PC-3 (cell line): ENCODE results near the gene XIRP1. TPM values are rescaled to one million over a fixed set of nuclear protein-coding genes. Genes with fewer than 3 reads are reported as not detected.

Source experiments
- ATAC-seq: fragments of 200-7000 bp; cut with Tn5 transposase; 2 replicates; pipeline ENCODE4 v1.9.1; 2020; ENCODE audit warnings: mild to moderate bottlenecking, moderate library complexity
- BruUV-seq: library from RNA; stranded (reverse); fragments of 400-500 nt; replicated peaks from 2 replicates; lab custom pipeline; 2021; lab: Mats Ljungman, UMichigan
- CTCF ChIA-PET: fragments of 300-600 bp; sonication (Branson Sonifier 250); formaldehyde crosslinking; loops from one replicate; lab custom pipeline; 2022; ENCODE audit warnings: antibody characterized with exemption; lab: Charles Lee
- POLR2A ChIA-PET: fragments of 300-600 bp; sonication (Branson Sonifier 250); formaldehyde crosslinking; loops from one replicate; lab custom pipeline; 2022; ENCODE audit warnings: antibody characterized with exemption; ENCODE audit not compliant: unreplicated experiment; lab: Charles Lee
- DNase-seq: peaks from one replicate; pipeline ENCODE4 v3.0.0-alpha.2; 2015
- H2AFZ ChIP-seq: fragments of 300-600 bp; sonication (generic); 2 replicates; pipeline ENCODE4 v1.6.0; 2016; ENCODE audit warnings: antibody characterized with exemption, low read length
- H3F3A ChIP-seq: fragments of 300-600 bp; sonication (generic); one replicate; pipeline ENCODE4 v1.6.0; 2017; ENCODE audit warnings: antibody characterized with exemption, low read length, control low read depth, mild to moderate bottlenecking; ENCODE audit not compliant: unreplicated experiment
- H3K27ac ChIP-seq: fragments of 300-600 bp; sonication (generic); 2 replicates; pipeline ENCODE4 v1.5.1; 2016; ENCODE audit warnings: mild to moderate bottlenecking, low read length
- H3K27me3 ChIP-seq: fragments of 300-600 bp; sonication (generic); 2 replicates; pipeline ENCODE4 v1.6.1; 2016; ENCODE audit warnings: low read length, mixed read lengths
- H3K36me3 ChIP-seq: fragments of 300-600 bp; sonication (generic); 2 replicates; pipeline ENCODE4 v1.6.1; 2016; ENCODE audit warnings: low read depth, mixed run types, low read length, mixed read lengths
- H3K4me1 ChIP-seq: fragments of 300-600 bp; sonication (generic); 2 replicates; pipeline ENCODE4 v1.5.1; 2016; ENCODE audit warnings: low read length; ENCODE audit not compliant: insufficient read depth
- H3K4me2 ChIP-seq: fragments of 300-600 bp; sonication (generic); 2 replicates; pipeline ENCODE4 v1.6.0; 2016; ENCODE audit warnings: low read length
- H3K4me3 ChIP-seq: fragments of 300-600 bp; sonication (generic); 2 replicates; pipeline ENCODE4 v1.5.1; 2016; ENCODE audit warnings: mild to moderate bottlenecking, low read length, mixed read lengths
- H3K79me2 ChIP-seq: fragments of 300-600 bp; sonication (generic); 2 replicates; pipeline ENCODE4 v1.6.1; 2017; ENCODE audit warnings: low read length, mixed read lengths
- H3K9ac ChIP-seq: fragments of 300-600 bp; sonication (generic); 2 replicates; pipeline ENCODE4 v1.6.0; 2016; ENCODE audit warnings: mild to moderate bottlenecking, low read length
- H3K9me2 ChIP-seq: fragments of 300-600 bp; sonication (generic); replicated peaks from 2 replicates; pipeline ENCODE4 v1.6.1; 2016; ENCODE audit warnings: mixed run types, low read length, mixed read lengths
- H3K9me3 ChIP-seq: fragments of 300-600 bp; sonication (generic); 2 replicates; pipeline ENCODE4 v1.6.1; 2016; ENCODE audit warnings: low read length, mixed read lengths
- H4K20me1 ChIP-seq: fragments of 300-600 bp; sonication (generic); 2 replicates; pipeline ENCODE4 v1.6.1; 2016; ENCODE audit warnings: low read length, mixed read lengths
- CTCF ChIP-seq: fragments of 300-600 bp; sonication (generic); conservative IDR thresholded peaks from 2 replicates; pipeline ENCODE4 v1.5.1; 2017; ENCODE audit warnings: antibody characterized with exemption, low read depth, mild to moderate bottlenecking, low read length
- EZH2 ChIP-seq: fragments of 300-600 bp; sonication (generic); IDR thresholded peaks from one replicate; pipeline ENCODE4 v1.6.1; 2017; ENCODE audit warnings: antibody characterized with exemption, mild to moderate bottlenecking, low read length; ENCODE audit not compliant: unreplicated experiment
- EZH2phosphoT487 ChIP-seq: fragments of 300-600 bp; sonication (generic); IDR thresholded peaks from 2 replicates; pipeline ENCODE4 v1.6.1; 2018; ENCODE audit warnings: mild to moderate bottlenecking, antibody characterized with exemption, low read length, borderline replicate concordance
- intact Hi-C: fragments of 100-400 bp; cut with micrococcal nuclease; formaldehyde crosslinking; loops from 2 replicates; pipeline ENCODE4 v1.9.0; 2023
- total RNA-seq: library from RNA; depleted of rRNA; stranded (reverse); fragments of >200 nt; gene quantifications from 2 replicates; pipeline ENCODE4 v1.2.3, GENCODE V29; 2014

Gene XIRP1
- total RNA-seq, 1 experiment from 2014 or later, result not detected

DNA sequence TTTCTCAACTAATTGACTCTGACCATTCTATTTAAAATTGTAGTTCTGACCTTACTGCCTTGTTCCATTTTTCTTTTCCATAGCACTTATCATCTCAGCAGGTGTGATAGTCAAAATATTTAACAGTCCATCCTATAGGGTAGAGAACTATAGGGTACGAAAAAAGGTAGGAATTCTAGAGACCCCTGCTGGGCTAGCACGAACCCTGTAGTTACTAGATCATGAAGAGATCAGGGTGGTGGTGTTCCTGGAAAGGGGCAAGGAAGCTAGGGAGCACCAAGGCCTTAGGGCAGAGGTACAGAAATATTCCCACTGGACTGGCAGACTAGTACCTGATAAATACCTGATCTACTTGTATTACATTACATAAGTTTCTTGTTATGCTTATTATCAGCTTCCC lies 31.9 kb upstream of the XIRP1 start:
- no peaks in the 10 kb centered on the region for H3K9me2 ChIP-seq
- no peaks in the 10 kb centered on the region for H3K4me1 ChIP-seq
- no peaks in the 10 kb centered on the region for H3K9me3 ChIP-seq
- BruUV-seq, result no TSS peak
- DNase-seq, result no peak
- H3K27me3 ChIP-seq, result peaks cover 45% of the 10 kb centered on the region
- H3K4me3 ChIP-seq, result no peak overlapping the region
- no peaks in the 10 kb centered on the region for H4K20me1 ChIP-seq
- ChIA-PET CTCF (no interaction called here), POLR2A (no interaction called here)
- no peak overlapping the region for H3K27ac ChIP-seq
- no peak overlapping the region for H2AFZ ChIP-seq
- no peak overlapping the region for H3K9ac ChIP-seq
- H3K36me3 ChIP-seq, result no peaks in the 10 kb centered on the region
- TF ChIP-seq EZH2phosphoT487 (no peak), CTCF (no peak), EZH2 (no peak)
- intact Hi-C loops, result no loop called here
- no peak for ATAC-seq
- no peak overlapping the region for H3K4me2 ChIP-seq
- no peaks in the 10 kb centered on the region for H3K79me2 ChIP-seq
- no peaks in the 10 kb centered on the region for H3F3A ChIP-seq

DNA sequence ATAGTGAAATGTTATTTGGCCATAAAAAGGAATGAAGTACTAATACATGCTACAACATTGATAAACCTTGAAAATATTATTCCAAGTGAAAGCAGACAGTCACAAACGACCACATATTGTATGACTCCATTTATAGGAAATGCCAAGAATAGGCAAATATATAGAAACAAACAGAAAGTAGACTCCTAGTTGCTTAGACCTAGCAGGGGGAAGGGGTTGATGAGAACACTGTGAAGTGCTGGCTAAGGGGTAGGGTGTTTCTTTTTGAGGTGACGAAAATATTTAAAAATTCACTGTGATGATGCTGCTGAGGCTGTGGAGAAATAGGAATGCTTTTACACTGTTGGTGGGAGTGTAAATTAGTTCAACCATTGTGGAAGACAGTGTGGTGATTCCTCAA lies 30.5 kb upstream of the XIRP1 start:
- Histone ChIP-seq H3K9me2 (no peaks in the 10 kb centered on the region), H3K9me3 (0 out of 2 replicates have a peak, but pooled peaks cover under 1% of the 10 kb centered on the region), H4K20me1 (no peaks in the 10 kb centered on the region), H3K4me1 (no peaks in the 10 kb centered on the region), H2AFZ (no peak overlapping the region), H3K9ac (no peak overlapping the region), H3K4me2 (no peak overlapping the region), H3F3A (no peaks in the 10 kb centered on the region), H3K27ac (no peak overlapping the region), H3K27me3 (peaks cover 50% of the 10 kb centered on the region), H3K79me2 (no peaks in the 10 kb centered on the region), H3K36me3 (no peaks in the 10 kb centered on the region), H3K4me3 (no peak overlapping the region)
- ChIA-PET POLR2A (no interaction called here), CTCF (no interaction called here)
- intact Hi-C loops, result no loop called here
- DNase-seq (no peak), ATAC-seq (no peak)
- TF ChIP-seq EZH2 (no peak), EZH2phosphoT487 (no peak), CTCF (no peak)
- BruUV-seq, result no TSS peak

DNA sequence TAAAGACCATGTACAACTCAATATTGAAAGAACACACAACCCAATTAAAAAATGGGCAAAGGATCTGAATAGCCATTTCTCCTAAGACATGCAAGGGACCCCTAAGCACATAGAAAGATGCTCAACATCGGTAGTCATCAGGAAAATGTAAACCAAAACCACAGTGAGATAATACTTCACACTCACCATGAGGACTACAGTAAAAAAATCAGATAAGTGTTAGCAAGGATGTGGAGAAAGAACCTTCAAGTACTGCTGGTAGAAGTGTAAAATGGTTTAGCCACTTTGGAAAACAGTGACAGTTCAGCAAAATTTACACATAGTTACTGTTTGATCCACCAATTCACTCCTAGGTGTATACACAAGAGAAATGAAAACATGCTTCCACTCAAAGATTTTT lies 30.1 kb upstream of the XIRP1 start:
- no peak overlapping the region for H3K4me3 ChIP-seq
- intact Hi-C loops, result no loop called here
- ChIA-PET POLR2A (no interaction called here), CTCF (no interaction called here)
- no peak for DNase-seq
- 0 out of 2 replicates have a peak, but pooled peaks cover 3% of the 10 kb centered on the region for H3K9me3 ChIP-seq
- TF ChIP-seq EZH2phosphoT487, result no peak
- no peaks in the 10 kb centered on the region for H3K36me3 ChIP-seq
- no peaks in the 10 kb centered on the region for H3K9me2 ChIP-seq
- no peaks in the 10 kb centered on the region for H4K20me1 ChIP-seq
- no peaks in the 10 kb centered on the region for H3F3A ChIP-seq
- no peak overlapping the region for H2AFZ ChIP-seq
- no TSS peak for BruUV-seq
- H3K27me3 ChIP-seq, result peaks cover 53% of the 10 kb centered on the region
- H3K9ac ChIP-seq, result no peak overlapping the region
- no peaks in the 10 kb centered on the region for H3K79me2 ChIP-seq
- no peak overlapping the region for H3K4me2 ChIP-seq
- ATAC-seq, result no peak
- no peaks in the 10 kb centered on the region for H3K4me1 ChIP-seq
- H3K27ac ChIP-seq, result no peak overlapping the region
